ENCODE measurements around the gene CTPS1.

CTPS1 gene

GRCh38 chr1:41014871-41015270 is 35.4 kb downstream of the CTPS1 start:
- no peaks in the 10 kb centered on the region for H3K27me3 ChIP-seq
- H3K36me3 ChIP-seq: peaks cover 25% of the 10 kb centered on the region
- no peaks in the 10 kb centered on the region for H3K4me1 ChIP-seq
- H3K4me3 ChIP-seq (ENCODE audit: low read depth, low read length): no peak overlapping the region
- TF ChIP-seq CTCF (IDR thresholded peaks at IDR 0.05; ENCODE audit: low read depth, low read length): no peak
- DNase-seq: no peak
- no peaks in the 10 kb centered on the region for H3K9me3 ChIP-seq

- H3K4me1 ChIP-seq: no peaks in the 10 kb centered on the region
- H3K9me3 ChIP-seq: no peaks in the 10 kb centered on the region
- no peak overlapping the region for H3K4me3 ChIP-seq (ENCODE audit: low read depth, low read length)
- peaks cover 19% of the 10 kb centered on the region for H3K36me3 ChIP-seq
- TF ChIP-seq CTCF (IDR thresholded peaks at IDR 0.05; ENCODE audit: low read depth, low read length): no peak
- DNase-seq: no peak
- no peaks in the 10 kb centered on the region for H3K27me3 ChIP-seq
Observed at GRCh38 chr1:41015281-41015896, 35.9 kb downstream of the CTPS1 start.

DNA sequence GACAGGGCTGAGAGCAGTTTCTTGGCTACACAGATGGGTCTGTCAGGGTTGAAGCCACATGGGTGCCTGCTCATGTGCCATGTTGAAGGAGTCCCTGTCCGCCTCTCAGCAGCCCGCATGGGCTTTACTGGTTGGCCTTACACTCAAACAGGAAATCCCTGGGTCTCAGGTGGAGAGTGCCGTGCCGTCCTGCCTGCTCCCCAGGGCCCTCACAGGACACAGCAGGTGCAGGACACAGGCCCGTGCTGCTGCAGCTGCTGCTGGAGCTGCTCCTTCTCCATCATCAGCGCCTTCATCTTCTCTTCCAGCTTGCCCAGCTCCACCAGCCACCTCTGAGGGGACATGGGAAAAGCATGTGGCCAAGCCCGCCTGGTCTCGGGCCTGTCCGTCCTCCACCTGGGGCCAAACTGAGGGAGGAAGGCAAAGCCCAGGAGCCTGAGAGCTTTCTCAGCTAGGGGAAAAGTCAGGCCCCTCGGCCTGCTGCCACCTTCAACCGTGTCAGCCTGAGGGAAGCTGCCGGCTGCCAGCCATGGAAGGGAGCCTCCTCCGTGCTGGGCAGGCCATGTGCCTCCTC is 36.5 kb downstream of the CTPS1 start:
- no peak overlapping the region for H3K4me3 ChIP-seq (ENCODE audit: low read depth, low read length)
- peaks cover 14% of the 10 kb centered on the region for H3K36me3 ChIP-seq
- no peak for TF ChIP-seq CTCF (IDR thresholded peaks at IDR 0.05; ENCODE audit: low read depth, low read length)
- no peak for DNase-seq
- H3K27me3 ChIP-seq: no peaks in the 10 kb centered on the region
- H3K4me1 ChIP-seq: no peaks in the 10 kb centered on the region
- no peaks in the 10 kb centered on the region for H3K9me3 ChIP-seq

DNA sequence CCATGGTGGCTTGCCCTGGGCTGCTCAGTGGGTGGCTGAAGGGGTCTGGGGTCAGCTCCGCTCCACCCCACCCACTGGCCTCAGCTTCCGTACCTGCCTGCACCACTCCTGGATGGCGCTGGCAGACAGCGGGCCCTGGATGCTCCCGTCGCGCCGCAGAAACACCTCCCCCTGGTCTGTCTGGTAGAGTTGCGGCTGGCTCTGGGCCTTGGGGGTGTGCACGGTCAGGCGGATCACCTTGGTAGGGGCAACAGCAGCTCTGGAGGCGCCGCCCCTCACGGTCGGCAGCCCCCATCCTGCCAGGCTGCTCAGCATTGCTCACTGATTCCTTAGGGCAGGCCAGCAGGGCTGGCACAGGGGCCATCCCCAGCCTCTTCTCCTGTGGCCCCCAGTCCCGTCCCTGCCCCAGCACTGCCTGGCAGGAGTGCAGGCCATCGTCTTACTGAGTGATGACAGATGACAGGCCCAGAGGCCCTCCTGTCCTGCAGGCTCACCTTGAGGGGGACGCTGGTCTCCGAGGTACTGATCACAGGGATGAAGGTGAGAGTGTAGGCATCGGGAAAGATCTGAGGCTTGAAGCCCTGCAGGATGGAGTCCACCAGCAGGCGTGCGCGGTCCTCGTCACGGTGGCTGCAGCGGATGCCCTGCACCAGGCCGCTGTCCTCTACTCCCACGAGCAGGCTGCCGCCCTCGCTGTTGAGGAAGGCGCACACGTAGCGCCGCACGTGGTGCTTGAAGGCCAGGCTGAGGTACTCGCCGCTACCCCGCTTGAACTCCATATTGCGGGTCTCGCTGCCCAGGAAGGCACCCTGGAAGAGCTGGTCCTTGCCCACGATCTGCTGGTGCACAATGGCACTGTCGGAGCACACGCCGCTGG is 37.9 kb downstream of the CTPS1 start:
- no peak overlapping the region for H3K4me3 ChIP-seq (ENCODE audit: low read depth, low read length)
- H3K36me3 ChIP-seq: peaks cover 5% of the 10 kb centered on the region; the same call in 1 of the 2 replicates
- TF ChIP-seq CTCF (IDR thresholded peaks at IDR 0.05; ENCODE audit: low read depth, low read length): no peak
- no peaks in the 10 kb centered on the region for H3K9me3 ChIP-seq
- H3K27me3 ChIP-seq: no peaks in the 10 kb centered on the region
- no peak for DNase-seq
- H3K4me1 ChIP-seq: peaks cover 5% of the 10 kb centered on the region; the same call in 1 of the 2 replicates

DNA sequence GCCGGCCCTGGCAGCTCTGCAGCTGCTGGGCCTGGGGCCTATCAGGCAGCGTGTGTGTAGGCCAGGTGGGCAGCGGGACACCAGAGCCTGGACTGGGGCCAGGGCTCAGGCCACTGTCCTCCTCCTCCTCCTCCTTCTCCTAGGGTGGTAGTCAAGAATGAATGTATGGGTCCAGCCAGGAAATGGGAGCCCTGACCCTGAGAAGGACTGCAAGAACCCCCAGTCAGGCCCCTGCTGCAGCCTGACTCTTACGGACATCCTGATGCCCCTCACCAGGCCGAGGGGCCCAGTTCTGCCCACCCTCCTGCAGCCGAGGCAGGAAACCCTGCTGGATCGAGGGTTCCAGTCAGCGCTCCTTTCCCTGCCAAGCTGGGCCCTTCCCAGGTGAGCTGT is 38.5 kb downstream of the CTPS1 start:
- H3K36me3 ChIP-seq: peaks cover 5% of the 10 kb centered on the region; the same call in 1 of the 2 replicates
- H3K27me3 ChIP-seq: no peaks in the 10 kb centered on the region
- H3K4me3 ChIP-seq (ENCODE audit: low read depth, low read length): no peak overlapping the region
- TF ChIP-seq CTCF (IDR thresholded peaks at IDR 0.05; ENCODE audit: low read depth, low read length): no peak
- peaks cover 5% of the 10 kb centered on the region; the same call in 1 of the 2 replicates for H3K4me1 ChIP-seq
- no peaks in the 10 kb centered on the region for H3K9me3 ChIP-seq
- no peak for DNase-seq
